Skeletal muscle cell (primary cell): ENCODE results near the gene GLB1L3.

Experiments used
- DNase-seq: peaks from one replicate; pipeline ENCODE4 v3.0.0-alpha.2; 2010; ENCODE audit warnings: low read depth
- H3K4me3 ChIP-seq: 2 replicates; pipeline ENCODE4 v1.5.1; 2011; ENCODE audit warnings: low read depth, mild to moderate bottlenecking, control low read depth, low read length, moderate library complexity

The GLB1L3 gene

GRCh38 chr11:134355656-134356055 lies 79.5 kb downstream of the GLB1L3 start:
- DNase-seq = no peak
- no peak overlapping the region for H3K4me3 ChIP-seq

GRCh38 chr11:134356656-134357544 lies 80.7 kb downstream of the GLB1L3 start:
- no peak for DNase-seq
- H3K4me3 ChIP-seq = no peak overlapping the region

GRCh38 chr11:134357545-134357839 lies 81.3 kb downstream of the GLB1L3 start:
- DNase-seq = no peak
- no peak overlapping the region for H3K4me3 ChIP-seq

GRCh38 chr11:134358165-134358855 lies 82.1 kb downstream of the GLB1L3 start:
- no peak for DNase-seq
- no peak overlapping the region for H3K4me3 ChIP-seq

- no peak for DNase-seq
Observed at GRCh38 chr11:134358856-134359490, 82.8 kb downstream of the GLB1L3 start.

GRCh38 chr11:134359646-134360045 lies 83.5 kb downstream of the GLB1L3 start:
- H3K4me3 ChIP-seq = no peak overlapping the region
- DNase-seq = no peak

More at GRCh38 chr11:134358856-134359490, 82.8 kb downstream of the GLB1L3 start:
- no peak overlapping the region for H3K4me3 ChIP-seq

- DNase-seq = peak; percentile 4
- H3K4me3 ChIP-seq = no peak overlapping the region
Observed at GRCh38 chr11:134360050-134360835, 84.1 kb downstream of the GLB1L3 start.

GRCh38 chr11:134361661-134362060 lies 85.5 kb downstream of the GLB1L3 start:
- DNase-seq = no peak
- no peak overlapping the region for H3K4me3 ChIP-seq

- no peak overlapping the region for H3K4me3 ChIP-seq
- DNase-seq = no peak
Observed at GRCh38 chr11:134362192-134362901, 86.2 kb downstream of the GLB1L3 start.

GRCh38 chr11:134363161-134363560 lies 87.0 kb downstream of the GLB1L3 start:
- DNase-seq = no peak
- no peak overlapping the region for H3K4me3 ChIP-seq

GRCh38 chr11:134363592-134363991 lies 87.4 kb downstream of the GLB1L3 start:
- DNase-seq = no peak
- H3K4me3 ChIP-seq = no peak overlapping the region

- DNase-seq = no peak
- no peak overlapping the region for H3K4me3 ChIP-seq
Observed at GRCh38 chr11:134364261-134364660, 88.1 kb downstream of the GLB1L3 start.

GRCh38 chr11:134365011-134365925 lies 89.1 kb downstream of the GLB1L3 start:
- H3K4me3 ChIP-seq = no peak overlapping the region
- DNase-seq = no peak

GRCh38 chr11:134366254-134366653 lies 90.1 kb downstream of the GLB1L3 start:
- H3K4me3 ChIP-seq = no peak overlapping the region
- DNase-seq = no peak

- no peak overlapping the region for H3K4me3 ChIP-seq
- DNase-seq = no peak
Observed at GRCh38 chr11:134367781-134368180, 91.6 kb downstream of the GLB1L3 start.
